ENCODE data around the gene SHCBP1L. TPM values are rescaled to one million over a fixed set of nuclear protein-coding genes. Genes with fewer than 3 reads are reported as not detected.
"Not testable (repeated sequence)": the region's sequence is repeated elsewhere in the genome, so short reads cannot be mapped to it uniquely, and the experiment has no call there.

The SHCBP1L gene
- total and polyA plus RNA-seq, 4 donors, result 0.37 TPM; not detected in 3

- no peak for TF ChIP-seq ZBTB33 (IDR thresholded peaks at IDR 0.05)
- no peak for TF ChIP-seq SP1 (IDR thresholded peaks at IDR 0.05)
- no peak for TF ChIP-seq HNF4A (conservative IDR thresholded peaks at IDR 0.05)
- TF ChIP-seq GABPA (IDR thresholded peaks at IDR 0.05 in 1 of 2, conservative IDR thresholded peaks at IDR 0.05 in 1 of 2), result no peak
- no peak for TF ChIP-seq MAX (IDR thresholded peaks at IDR 0.05)
Observed at GRCh38 chr1:182905321-182905720, 47.6 kb downstream of the SHCBP1L start (continued).

- H3K9me3 ChIP-seq (ENCODE audit: control insufficient read depth in 4 of 4, low read length in 3 of 4); H3K36me3 ChIP-seq (ENCODE audit: control insufficient read depth in 4 of 4, insufficient read depth in 3 of 4, low read depth in 1 of 4, low read length in 3 of 4); H3K27ac ChIP-seq (ENCODE audit: low read depth in 1 of 2, low read length in 2 of 2); H3K4me1 ChIP-seq (ENCODE audit: control insufficient read depth in 4 of 4, insufficient read depth in 4 of 4, low read length in 3 of 4); DNase-seq (ENCODE audit: low spot score); H3K9ac ChIP-seq (ENCODE audit: low read depth in 1 of 2, low read length in 2 of 2); H3K27me3 ChIP-seq (ENCODE audit: control insufficient read depth in 4 of 4, insufficient read depth in 4 of 4, low read length in 3 of 4); H3K4me3 ChIP-seq (ENCODE audit: low read depth in 1 of 3, low read length in 3 of 3): not testable (repeated sequence)
- 94% methylated on average over 5 of the region's 5 CpGs for WGBS
Observed at GRCh38 chr1:182901946-182902345, 51.0 kb downstream of the SHCBP1L start.

GRCh38 chr1:182897696-182898095 lies 55.3 kb downstream of the SHCBP1L start:
- no peak overlapping the region for H3K27ac ChIP-seq (ENCODE audit: low read depth in 1 of 2, low read length in 2 of 2)
- no peak overlapping the region for H3K9ac ChIP-seq (ENCODE audit: low read depth in 1 of 2, low read length in 2 of 2)
- no peaks in the 10 kb centered on the region for H3K27me3 ChIP-seq (ENCODE audit: control insufficient read depth in 4 of 4, insufficient read depth in 4 of 4, low read length in 3 of 4)
- no peak for TF ChIP-seq RAD21 (IDR thresholded peaks at IDR 0.05)
- TF ChIP-seq SP1 (IDR thresholded peaks at IDR 0.05), result no peak
- TF ChIP-seq EGR1 (IDR thresholded peaks at IDR 0.05; ENCODE audit: low read depth in 2 of 2), result no peak
- no peak for TF ChIP-seq HNF4A (conservative IDR thresholded peaks at IDR 0.05)
- TF ChIP-seq FOXA1 (IDR thresholded peaks at IDR 0.05), result no peak
- no peak for TF ChIP-seq ATF3 (IDR thresholded peaks at IDR 0.05)
- TF ChIP-seq HNF4G (IDR thresholded peaks at IDR 0.05), result no peak
- no peak for TF ChIP-seq RXRA (IDR thresholded peaks at IDR 0.05)
- TF ChIP-seq GABPA (IDR thresholded peaks at IDR 0.05 in 1 of 2, conservative IDR thresholded peaks at IDR 0.05 in 1 of 2), result no peak
- no peak for TF ChIP-seq MAX (IDR thresholded peaks at IDR 0.05)
- TF ChIP-seq CTCF (IDR thresholded peaks at IDR 0.05; ENCODE audit: low read depth, low read length, missing input control), result no peak
- TF ChIP-seq NR2F2 (IDR thresholded peaks at IDR 0.05), result no peak
- TF ChIP-seq JUND (IDR thresholded peaks at IDR 0.05), result no peak
- H3K9me3 ChIP-seq (ENCODE audit: control insufficient read depth in 4 of 4, low read length in 3 of 4), result no peaks in the 10 kb centered on the region
- H3K36me3 ChIP-seq (ENCODE audit: control insufficient read depth in 4 of 4, insufficient read depth in 3 of 4, low read depth in 1 of 4, low read length in 3 of 4), result no peaks in the 10 kb centered on the region
- no peaks in the 10 kb centered on the region for H3K4me1 ChIP-seq (ENCODE audit: control insufficient read depth in 4 of 4, insufficient read depth in 4 of 4, low read length in 3 of 4)
- DNase-seq (ENCODE audit: low spot score), result no peak
- H3K4me3 ChIP-seq (ENCODE audit: low read depth in 1 of 3, low read length in 3 of 3), result no peak overlapping the region
- WGBS, result 80% methylated on average over 2 of the region's 2 CpGs
